Trophoblast cell (in vitro differentiated cells and primary cell): ENCODE data around the gene PREX1.

Experiments used
- DNase-seq, 2 donors: peaks; one replicate each; pipeline ENCODE4 v3.0.0-alpha.2; 2016
- H2AFZ ChIP-seq: 2 replicates; pipeline ENCODE4 v1.6.1; 2013; ENCODE audit warnings: low read length, moderate library complexity, mild to moderate bottlenecking; ENCODE audit not compliant: insufficient read depth, poor library complexity
- H2AK5ac ChIP-seq: 2 replicates; pipeline ENCODE4 v1.6.1; 2013; ENCODE audit warnings: mild to moderate bottlenecking, low read length
- H2BK120ac ChIP-seq: 2 replicates; pipeline ENCODE4 v1.6.1; 2013; ENCODE audit warnings: low read length, mild to moderate bottlenecking, moderate library complexity; ENCODE audit not compliant: insufficient read depth, poor library complexity
- H2BK12ac ChIP-seq: 2 replicates; pipeline ENCODE4 v1.6.1; 2013; ENCODE audit warnings: mild to moderate bottlenecking, low read length, moderate library complexity
- H2BK5ac ChIP-seq: 2 replicates; pipeline ENCODE4 v1.6.1; 2013; ENCODE audit warnings: low read length, low read depth, moderate library complexity, mild to moderate bottlenecking; ENCODE audit not compliant: poor library complexity
- H3K14ac ChIP-seq: 2 replicates; pipeline ENCODE4 v1.6.1; 2013; ENCODE audit warnings: mild to moderate bottlenecking, low read length
- H3K18ac ChIP-seq: 2 replicates; pipeline ENCODE4 v1.6.1; 2013; ENCODE audit warnings: mild to moderate bottlenecking, low read length
- H3K23ac ChIP-seq: 2 replicates; pipeline ENCODE4 v1.6.1; 2013; ENCODE audit warnings: low read length
- H3K27ac ChIP-seq: 2 replicates; pipeline ENCODE4 v1.5.1; 2013; ENCODE audit warnings: low read depth, mild to moderate bottlenecking, inconsistent platforms, low read length, moderate library complexity
- H3K27me3 ChIP-seq: 2 replicates; pipeline ENCODE4 v1.6.1; 2013; ENCODE audit warnings: inconsistent platforms, mild to moderate bottlenecking, low read length, moderate library complexity; ENCODE audit not compliant: insufficient read depth
- H3K36me3 ChIP-seq, 2 experiments: 1 replicate in 1 of 2; 2 replicates in 1 of 2; pipeline ENCODE4 v1.6.1; 2013; ENCODE audit warnings: low read length in 2 of 2, mild to moderate bottlenecking in 2 of 2, moderate library complexity in 1 of 2; ENCODE audit not compliant: insufficient read depth in 2 of 2, control insufficient read depth in 1 of 2
- H3K4ac ChIP-seq: 2 replicates; pipeline ENCODE4 v1.6.1; 2013; ENCODE audit warnings: low read depth, mild to moderate bottlenecking, low read length, moderate library complexity
- H3K4me1 ChIP-seq, 2 experiments: 1 replicate in 1 of 2; 2 replicates in 1 of 2; pipeline ENCODE4 v1.6.1; 2013; ENCODE audit warnings: low read length in 2 of 2, mild to moderate bottlenecking in 2 of 2, moderate library complexity in 1 of 2; ENCODE audit not compliant: insufficient read depth in 2 of 2, control insufficient read depth in 1 of 2
- H3K4me2 ChIP-seq: 2 replicates; pipeline ENCODE4 v1.6.1; 2013; ENCODE audit warnings: inconsistent platforms, mild to moderate bottlenecking, low read length, moderate library complexity
- H3K4me3 ChIP-seq: 2 replicates; pipeline ENCODE4 v1.5.1; 2013; ENCODE audit warnings: mild to moderate bottlenecking, low read depth, low read length, inconsistent platforms
- H3K79me1 ChIP-seq: one replicate; pipeline ENCODE4 v1.6.1; 2013; ENCODE audit warnings: low read length
- H3K79me2 ChIP-seq: 2 replicates; pipeline ENCODE4 v1.6.1; 2013; ENCODE audit warnings: low read length, mild to moderate bottlenecking; ENCODE audit not compliant: control insufficient read depth, insufficient read depth, poor library complexity
- H3K9ac ChIP-seq: 2 replicates; pipeline ENCODE4 v1.6.1; 2013; ENCODE audit warnings: mild to moderate bottlenecking, low read length
- H3K9me3 ChIP-seq: 2 replicates; pipeline ENCODE4 v1.6.1; 2013; ENCODE audit warnings: low read depth, mild to moderate bottlenecking, control low read depth, inconsistent platforms, low read length; ENCODE audit not compliant: insufficient read depth
- H4K12ac ChIP-seq: 2 replicates; pipeline ENCODE4 v1.6.1; 2013; ENCODE audit warnings: low read depth, mild to moderate bottlenecking, low read length, moderate library complexity
- H4K8ac ChIP-seq: 2 replicates; pipeline ENCODE4 v1.6.1; 2013; ENCODE audit warnings: low read depth, mild to moderate bottlenecking, low read length, moderate library complexity
- H4K91ac ChIP-seq: one replicate; pipeline ENCODE4 v1.6.1; 2013; ENCODE audit warnings: low read depth, mild to moderate bottlenecking, low read length, moderate library complexity
- WGBS: extraction: QIAGEN DNeasy Blood & Tissue Kit; methylation state at CpG from one replicate; pipeline ENCODE4 v1.1.7; 2013; ENCODE audit warnings: missing lambda C conversion rate; ENCODE audit not compliant: insufficient read length, insufficient coverage; ENCODE audit errors: extremely low coverage; 5-methylcytosine and 5-hydroxymethylcytosine counted together

Gene PREX1

GRCh38 chr20:48685300-48685699, 142.5 kb downstream of the PREX1 start:
- no peaks in the 10 kb centered on the region for H3K79me2 ChIP-seq
- no CpG with 5 or more reads among the region's 8 CpGs for WGBS

GRCh38 chr20:48684501-48685041, 143.2 kb downstream of the PREX1 start:
- Histone ChIP-seq H3K4me2 (no peak overlapping the region), H2AK5ac (no peak overlapping the region), H2BK5ac (no peak overlapping the region), H3K23ac (no peak overlapping the region), H2BK120ac (no peak overlapping the region), H3K14ac (no peak overlapping the region), H4K8ac (no peak overlapping the region), H3K36me3 (no peaks in the 10 kb centered on the region), H3K27ac (no peak overlapping the region), H3K79me2 (no peaks in the 10 kb centered on the region), H3K79me1 (no peaks in the 10 kb centered on the region), H3K18ac (no peak overlapping the region), H3K9me3 (no peaks in the 10 kb centered on the region), H4K91ac (no peak overlapping the region), H2AFZ (peak overlapping the region; percentile 30), H2BK12ac (no peak overlapping the region), H3K4ac (no peak overlapping the region), H3K27me3 (no peaks in the 10 kb centered on the region), H4K12ac (no peak overlapping the region), H3K4me1 (peaks cover 4 to 5% of the 10 kb centered on the region in 2 experiments), H3K4me3 (no peak overlapping the region), H3K9ac (no peak overlapping the region)
- peak; percentile 25 to 69 for DNase-seq
- WGBS, result no CpG with 5 or more reads among the region's 14 CpGs

More at GRCh38 chr20:48685300-48685699, 142.5 kb downstream of the PREX1 start:
- H3K4me3 ChIP-seq, result no peak overlapping the region
- no peaks in the 10 kb centered on the region for H3K36me3 ChIP-seq
- H2BK12ac ChIP-seq, result no peak overlapping the region
- H2BK5ac ChIP-seq, result no peak overlapping the region
- peaks cover 4 to 5% of the 10 kb centered on the region in 2 experiments for H3K4me1 ChIP-seq
- H3K27me3 ChIP-seq, result no peaks in the 10 kb centered on the region
- DNase-seq, result no peak
- no peaks in the 10 kb centered on the region for H3K9me3 ChIP-seq
- no peak overlapping the region for H2BK120ac ChIP-seq
- H3K14ac ChIP-seq, result no peak overlapping the region
- no peak overlapping the region for H4K91ac ChIP-seq
- H4K8ac ChIP-seq, result no peak overlapping the region
- no peak overlapping the region for H3K4me2 ChIP-seq
- no peak overlapping the region for H2AFZ ChIP-seq
- H3K23ac ChIP-seq, result no peak overlapping the region
- no peak overlapping the region for H3K27ac ChIP-seq
- no peak overlapping the region for H3K18ac ChIP-seq
- H4K12ac ChIP-seq, result no peak overlapping the region
- H3K4ac ChIP-seq, result no peak overlapping the region
- no peaks in the 10 kb centered on the region for H3K79me1 ChIP-seq
- H2AK5ac ChIP-seq, result no peak overlapping the region
- H3K9ac ChIP-seq, result no peak overlapping the region

- DNase-seq, result no peak
- H3K4me2 ChIP-seq, result no peak overlapping the region
- no peak overlapping the region for H3K14ac ChIP-seq
- no peak overlapping the region for H4K91ac ChIP-seq
- H3K9me3 ChIP-seq, result no peaks in the 10 kb centered on the region
- H3K9ac ChIP-seq, result no peak overlapping the region
- peaks cover 4 to 5% of the 10 kb centered on the region in 2 experiments for H3K4me1 ChIP-seq
- H4K12ac ChIP-seq, result no peak overlapping the region
- H3K18ac ChIP-seq, result no peak overlapping the region
- no peak overlapping the region for H2BK12ac ChIP-seq
- H2BK120ac ChIP-seq, result no peak overlapping the region
- H3K27ac ChIP-seq, result no peak overlapping the region
- H2AK5ac ChIP-seq, result no peak overlapping the region
- H2BK5ac ChIP-seq, result no peak overlapping the region
- H3K27me3 ChIP-seq, result no peaks in the 10 kb centered on the region
- no peaks in the 10 kb centered on the region for H3K79me2 ChIP-seq
- no peak overlapping the region for H2AFZ ChIP-seq
- WGBS, result no CpG with 5 or more reads among the region's 12 CpGs
- no peak overlapping the region for H3K4me3 ChIP-seq
- H3K79me1 ChIP-seq, result no peaks in the 10 kb centered on the region
- H3K36me3 ChIP-seq, result no peaks in the 10 kb centered on the region
- H3K4ac ChIP-seq, result no peak overlapping the region
- H4K8ac ChIP-seq, result no peak overlapping the region
- H3K23ac ChIP-seq, result no peak overlapping the region
Observed at GRCh38 chr20:48683467-48684175, 144.2 kb downstream of the PREX1 start.

GRCh38 chr20:48682529-48683363, 145.1 kb downstream of the PREX1 start:
- Histone ChIP-seq H3K79me1 (no peaks in the 10 kb centered on the region), H2BK12ac (no peak overlapping the region), H3K4me3 (no peak overlapping the region), H3K27me3 (no peaks in the 10 kb centered on the region), H3K9ac (no peak overlapping the region), H3K18ac (no peak overlapping the region), H2BK120ac (no peak overlapping the region), H3K27ac (no peak overlapping the region), H4K12ac (no peak overlapping the region), H3K79me2 (no peaks in the 10 kb centered on the region), H2AK5ac (no peak overlapping the region), H3K14ac (no peak overlapping the region), H4K91ac (no peak overlapping the region), H3K36me3 (no peaks in the 10 kb centered on the region), H3K23ac (no peak overlapping the region), H2BK5ac (no peak overlapping the region), H3K9me3 (no peaks in the 10 kb centered on the region), H2AFZ (no peak overlapping the region), H3K4me2 (no peak overlapping the region), H3K4ac (no peak overlapping the region), H3K4me1 (peaks cover 4 to 5% of the 10 kb centered on the region in 2 experiments), H4K8ac (no peak overlapping the region)
- WGBS, result no CpG with 5 or more reads among the region's 18 CpGs
- no peak for DNase-seq
